HEK293 (cell line): ENCODE data around the gene HEG1.

Experiments
- CTCF ChIA-PET: fragments of 350-600 bp; formaldehyde crosslinking; extraction: SDS; loops from one replicate; lab custom pipeline; 2021; ENCODE audit warnings: antibody characterized with exemption; lab: Yijun Ruan, JAX
- POLR2A ChIA-PET: fragments of 300-600 bp; formaldehyde crosslinking; extraction: SDS; loops from one replicate; lab custom pipeline; 2020; ENCODE audit warnings: antibody characterized with exemption, inconsistent platforms; lab: Yijun Ruan, JAX
- H3K27ac ChIP-seq: fragments of 200-500 bp; sonication (Bioruptor generic); 2 replicates; pipeline ENCODE4 v1.5.1; 2014; ENCODE audit warnings: low read depth, low read length, control low read depth, inconsistent platforms; ENCODE audit errors: extremely low read depth
- H3K36me3 ChIP-seq, 2 experiments: fragments of 200-500 bp in 1 of 2; sonication (Bioruptor generic) in 1 of 2; 1 replicate in 1 of 2; 2 replicates in 1 of 2; pipeline ENCODE4 v1.5.1; 2014 to 2017; ENCODE audit warnings: inconsistent platforms in 2 of 2, low read length in 2 of 2; ENCODE audit not compliant: control insufficient read depth in 2 of 2, insufficient read depth in 1 of 2
- H3K4me1 ChIP-seq: fragments of 200-500 bp; sonication (Bioruptor generic); 2 replicates; pipeline ENCODE4 v1.5.1; 2014; ENCODE audit warnings: mild to moderate bottlenecking, low read length, inconsistent platforms; ENCODE audit not compliant: control insufficient read depth, insufficient read depth
- H3K4me3 ChIP-seq: 2 replicates; pipeline ENCODE4 v1.5.1; 2011; ENCODE audit warnings: low read depth, mild to moderate bottlenecking, control low read depth, low read length, moderate library complexity
- H3K9me3 ChIP-seq: fragments of 200-500 bp; sonication (Bioruptor generic); 2 replicates; pipeline ENCODE4 v1.5.1; 2014; ENCODE audit warnings: low read depth, low read length, inconsistent platforms; ENCODE audit not compliant: control insufficient read depth, insufficient read depth
- ATF2 ChIP-seq: fragments of 450-650 bp; formaldehyde crosslinking; IDR thresholded peaks from 2 replicates; pipeline ENCODE4 v1.5.1; 2016; ENCODE audit warnings: missing biosample characterization, missing genetic modification characterization, low read depth
- MZF1 ChIP-seq: fragments of 450-650 bp; formaldehyde crosslinking; IDR thresholded peaks from 2 replicates; pipeline ENCODE4 v1.5.1; 2017; ENCODE audit warnings: missing biosample characterization, missing genetic modification characterization, borderline replicate concordance
- PATZ1 ChIP-seq: fragments of 450-650 bp; formaldehyde crosslinking; IDR thresholded peaks from 2 replicates; pipeline ENCODE4 v1.5.1; 2016; ENCODE audit warnings: missing biosample characterization, missing genetic modification characterization
- PBX3 ChIP-seq: sonication (generic); formaldehyde crosslinking; IDR thresholded peaks from 2 replicates; pipeline ENCODE4 v1.8.1; 2022; ENCODE audit warnings: mild to moderate bottlenecking, moderate library complexity, missing genetic modification reagents
- PRDM1 ChIP-seq: fragments of 450-650 bp; formaldehyde crosslinking; IDR thresholded peaks from 2 replicates; pipeline ENCODE4; 2016; ENCODE audit warnings: missing biosample characterization, missing genetic modification characterization
- SCRT2 ChIP-seq: fragments of 450-650 bp; formaldehyde crosslinking; IDR thresholded peaks from 2 replicates; pipeline ENCODE4 v1.5.1; 2016; ENCODE audit warnings: missing biosample characterization, missing genetic modification characterization
- SP2 ChIP-seq: fragments of 450-650 bp; formaldehyde crosslinking; IDR thresholded peaks from 2 replicates; pipeline ENCODE4 v1.5.1; 2016; ENCODE audit warnings: missing biosample characterization, missing genetic modification characterization
- TRIM28 ChIP-seq: IDR thresholded peaks from 2 replicates; pipeline ENCODE4 v1.6.1; 2011; ENCODE audit warnings: low read length, control low read depth, borderline replicate concordance
- YY1 ChIP-seq: fragments of 450-650 bp; formaldehyde crosslinking; IDR thresholded peaks from 2 replicates; pipeline ENCODE4 v1.5.1; 2018; ENCODE audit warnings: missing biosample characterization, missing genetic modification characterization
- ZFHX2 ChIP-seq: fragments of 450-650 bp; formaldehyde crosslinking; conservative IDR thresholded peaks from 2 replicates; pipeline ENCODE4 v1.5.1; 2016; ENCODE audit warnings: missing biosample characterization, missing genetic modification characterization
- ZNF112 ChIP-seq: fragments of 450-650 bp; formaldehyde crosslinking; IDR thresholded peaks from 2 replicates; pipeline ENCODE4 v1.5.0; 2017; ENCODE audit warnings: missing biosample characterization, missing genetic modification characterization
- ZNF121 ChIP-seq: fragments of 450-650 bp; formaldehyde crosslinking; IDR thresholded peaks from 2 replicates; pipeline ENCODE4 v1.5.1; 2016; ENCODE audit warnings: missing biosample characterization, missing genetic modification characterization
- ZNF132 ChIP-seq: fragments of 450-650 bp; formaldehyde crosslinking; IDR thresholded peaks from 2 replicates; pipeline ENCODE4 v1.5.1; 2017; ENCODE audit warnings: missing biosample characterization, missing genetic modification characterization, borderline replicate concordance
- ZNF133 ChIP-seq: fragments of 450-650 bp; formaldehyde crosslinking; IDR thresholded peaks from 2 replicates; pipeline ENCODE4 v1.5.1; 2016; ENCODE audit warnings: missing biosample characterization, missing genetic modification characterization
- ZNF16 ChIP-seq: fragments of 450-650 bp; formaldehyde crosslinking; IDR thresholded peaks from 2 replicates; pipeline ENCODE4 v1.5.1; 2016; ENCODE audit warnings: low read depth, missing biosample characterization, missing genetic modification characterization
- ZNF19 ChIP-seq: fragments of 450-650 bp; formaldehyde crosslinking; IDR thresholded peaks from 2 replicates; pipeline ENCODE4; 2016; ENCODE audit warnings: missing biosample characterization, missing genetic modification characterization, low read depth
- ZNF211 ChIP-seq: fragments of 450-650 bp; formaldehyde crosslinking; IDR thresholded peaks from 2 replicates; pipeline ENCODE4 v1.5.1; 2016; ENCODE audit warnings: low read depth, missing biosample characterization, missing genetic modification characterization
- ZNF221 ChIP-seq: fragments of 450-650 bp; formaldehyde crosslinking; IDR thresholded peaks from 2 replicates; pipeline ENCODE4 v1.5.1; 2017; ENCODE audit warnings: missing biosample characterization, missing genetic modification characterization, borderline replicate concordance
- ZNF239 ChIP-seq: fragments of 450-650 bp; formaldehyde crosslinking; IDR thresholded peaks from 2 replicates; pipeline ENCODE4 v1.5.1; 2016; ENCODE audit warnings: missing biosample characterization, missing genetic modification characterization
- ZNF416 ChIP-seq: fragments of 450-650 bp; formaldehyde crosslinking; IDR thresholded peaks from 2 replicates; pipeline ENCODE4 v1.5.1; 2016; ENCODE audit warnings: missing biosample characterization, missing genetic modification characterization
- ZNF433 ChIP-seq: fragments of 450-650 bp; formaldehyde crosslinking; IDR thresholded peaks from 2 replicates; pipeline ENCODE4 v1.5.1; 2016; ENCODE audit warnings: missing biosample characterization, missing genetic modification characterization, low read depth
- ZNF48 ChIP-seq: fragments of 450-650 bp; formaldehyde crosslinking; IDR thresholded peaks from 2 replicates; pipeline ENCODE4 v1.5.1; 2016; ENCODE audit warnings: missing biosample characterization, missing genetic modification characterization
- ZNF510 ChIP-seq: fragments of 450-650 bp; formaldehyde crosslinking; IDR thresholded peaks from 2 replicates; pipeline ENCODE4 v1.5.1; 2018; ENCODE audit warnings: mild to moderate bottlenecking, missing genetic modification characterization, missing biosample characterization; ENCODE audit not compliant: insufficient replicate concordance
- ZNF521 ChIP-seq: fragments of 450-650 bp; formaldehyde crosslinking; IDR thresholded peaks from 2 replicates; pipeline ENCODE4 v1.5.1; 2017; ENCODE audit warnings: missing biosample characterization, mild to moderate bottlenecking, missing genetic modification characterization
- ZNF76 ChIP-seq: fragments of 450-650 bp; formaldehyde crosslinking; IDR thresholded peaks from 2 replicates; pipeline ENCODE4; 2016; ENCODE audit warnings: low read depth, missing biosample characterization, missing genetic modification characterization, borderline replicate concordance
- ZSCAN16 ChIP-seq: fragments of 450-650 bp; formaldehyde crosslinking; IDR thresholded peaks from 2 replicates; pipeline ENCODE4 v1.5.1; 2016; ENCODE audit warnings: missing biosample characterization, missing genetic modification characterization
- ZSCAN18 ChIP-seq: fragments of 450-650 bp; formaldehyde crosslinking; IDR thresholded peaks from 2 replicates; pipeline ENCODE4 v1.5.1; 2016; ENCODE audit warnings: missing biosample characterization, missing genetic modification characterization
- ZSCAN23 ChIP-seq: fragments of 450-650 bp; formaldehyde crosslinking; IDR thresholded peaks from 2 replicates; pipeline ENCODE4 v1.5.1; 2016; ENCODE audit warnings: missing biosample characterization, missing genetic modification characterization

Gene HEG1

DNA sequence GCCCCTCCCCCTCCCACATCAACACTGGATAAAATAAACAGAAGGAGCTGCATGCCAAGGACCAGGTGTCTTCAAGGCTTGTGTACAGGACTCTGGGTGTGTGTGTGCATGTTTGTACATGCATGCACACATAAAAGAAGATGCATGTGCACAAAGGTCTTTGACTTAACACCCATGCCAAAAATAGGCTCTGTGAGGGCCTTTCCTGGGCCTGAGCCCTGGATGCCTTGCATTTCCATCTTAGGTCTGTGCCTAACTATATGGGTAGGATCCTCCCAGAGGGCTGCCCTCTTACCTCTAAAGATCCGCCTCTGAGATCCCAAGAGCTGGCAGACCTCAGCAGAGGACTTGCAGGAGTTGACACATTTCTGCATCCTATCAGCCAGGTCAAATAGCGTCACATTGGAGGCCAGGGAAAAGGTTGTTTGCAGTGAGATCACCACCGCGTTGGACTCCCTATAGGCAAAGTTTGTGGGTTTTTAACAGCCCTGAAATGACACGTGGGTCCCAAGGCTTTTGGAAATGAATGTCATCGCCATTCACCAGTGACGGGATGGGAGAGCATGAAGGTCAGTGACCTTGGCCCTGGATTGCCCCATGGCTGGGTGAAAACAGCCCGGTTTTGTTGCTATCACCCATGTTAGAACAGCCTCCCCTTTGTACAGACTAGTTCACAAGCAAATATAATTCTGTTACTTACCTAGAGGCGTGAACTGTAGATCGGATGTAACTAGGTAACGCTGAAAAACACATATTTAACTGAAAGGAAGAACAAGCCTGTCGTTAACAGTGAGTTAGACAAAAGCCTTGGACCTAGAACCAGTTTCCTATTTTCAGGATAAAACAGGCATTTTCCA lies 54.0 kb downstream of the HEG1 start:
- H3K27ac ChIP-seq: no peak overlapping the region
- peaks cover 4% of the 10 kb centered on the region; the same call in 1 of the 2 replicates for H3K4me1 ChIP-seq
- CTCF ChIA-PET: no interaction called here
- no peaks in the 10 kb centered on the region for H3K9me3 ChIP-seq
- POLR2A ChIA-PET: no interaction called here
- TF ChIP-seq ZNF433: no peak
- TF ChIP-seq ZNF121: no peak
- no peak for TF ChIP-seq ZSCAN18
- TF ChIP-seq ZNF76 (tag by site-specific recombination): no peak
- no peak for TF ChIP-seq PBX3
- no peak for TF ChIP-seq PATZ1 (tag by site-specific recombination)
- no peak for TF ChIP-seq ZNF510
- no peak for TF ChIP-seq ZFHX2 (tag by site-specific recombination)
- TF ChIP-seq ZNF48 (tag by site-specific recombination): no peak
- no peak for TF ChIP-seq SCRT2 (tag by site-specific recombination)
- TF ChIP-seq, all 188 proteins: peak for 0
- peaks cover 3 to 89% of the 10 kb centered on the region in 2 experiments; a peak in 2 of 3 replicates for H3K36me3 ChIP-seq
- no peak overlapping the region for H3K4me3 ChIP-seq

DNA sequence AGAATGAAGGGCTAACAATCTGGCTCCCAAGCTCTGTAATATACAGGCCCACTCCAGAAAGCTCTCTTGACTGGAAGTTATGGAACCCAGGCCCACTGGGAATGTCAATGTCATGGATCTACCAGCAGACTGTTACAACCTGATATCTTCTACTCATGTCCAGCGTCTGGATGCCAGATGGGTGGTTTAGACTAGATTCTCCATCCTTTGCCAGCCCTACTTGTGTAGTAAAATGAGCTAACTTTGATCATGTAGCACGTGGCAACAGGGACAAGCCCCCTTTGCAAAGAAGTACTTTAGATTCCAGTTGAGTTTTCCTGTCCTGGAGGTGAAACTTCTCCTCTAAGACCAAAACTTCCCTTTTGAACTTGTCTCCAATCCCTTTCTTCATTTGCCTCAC lies 55.1 kb downstream of the HEG1 start:
- TF ChIP-seq ZNF416 (tag by site-specific recombination) (no peak), YY1 (no peak), PATZ1 (tag by site-specific recombination) (no peak), ZSCAN16 (tag by site-specific recombination) (no peak), MZF1 (tag by site-specific recombination) (no peak), ZNF133 (no peak), ZNF132 (tag by site-specific recombination) (no peak), ZNF211 (tag by site-specific recombination) (no peak), ZNF19 (tag by site-specific recombination) (no peak), ZNF221 (tag by site-specific recombination) (no peak), ZNF521 (tag by site-specific recombination) (no peak), ZNF239 (tag by site-specific recombination) (no peak), ZNF16 (tag by site-specific recombination) (no peak), ZNF112 (tag by site-specific recombination) (no peak), ZSCAN23 (tag by site-specific recombination) (no peak), TRIM28 (no peak), ATF2 (tag by site-specific recombination) (no peak), PRDM1 (tag by site-specific recombination) (no peak), SP2 (tag by site-specific recombination) (no peak)
- no peaks in the 10 kb centered on the region for H3K9me3 ChIP-seq
- POLR2A ChIA-PET: no interaction called here
- CTCF ChIA-PET: interaction anchor here (1.4 kb wide), 1 partner anchor 438 kb away, joined by 6 read pairs; no protein-coding TSS in a partner anchor
- no peak overlapping the region for H3K27ac ChIP-seq
- no peaks in the 10 kb centered on the region; the same call in 1 of the 2 replicates for H3K4me1 ChIP-seq
- H3K4me3 ChIP-seq: no peak overlapping the region
- H3K36me3 ChIP-seq: peaks cover 3 to 95% of the 10 kb centered on the region in 2 experiments; a peak in 2 of 3 replicates
